ENCODE measurements around the gene GPR150. TPM values are rescaled to one million over a fixed set of nuclear protein-coding genes. Genes with fewer than 3 reads are reported as not detected.

GPR150 gene
- total RNA-seq (2014; rRNA removed; shearing (Covaris generic)) = not detected in 2 replicates

DNA sequence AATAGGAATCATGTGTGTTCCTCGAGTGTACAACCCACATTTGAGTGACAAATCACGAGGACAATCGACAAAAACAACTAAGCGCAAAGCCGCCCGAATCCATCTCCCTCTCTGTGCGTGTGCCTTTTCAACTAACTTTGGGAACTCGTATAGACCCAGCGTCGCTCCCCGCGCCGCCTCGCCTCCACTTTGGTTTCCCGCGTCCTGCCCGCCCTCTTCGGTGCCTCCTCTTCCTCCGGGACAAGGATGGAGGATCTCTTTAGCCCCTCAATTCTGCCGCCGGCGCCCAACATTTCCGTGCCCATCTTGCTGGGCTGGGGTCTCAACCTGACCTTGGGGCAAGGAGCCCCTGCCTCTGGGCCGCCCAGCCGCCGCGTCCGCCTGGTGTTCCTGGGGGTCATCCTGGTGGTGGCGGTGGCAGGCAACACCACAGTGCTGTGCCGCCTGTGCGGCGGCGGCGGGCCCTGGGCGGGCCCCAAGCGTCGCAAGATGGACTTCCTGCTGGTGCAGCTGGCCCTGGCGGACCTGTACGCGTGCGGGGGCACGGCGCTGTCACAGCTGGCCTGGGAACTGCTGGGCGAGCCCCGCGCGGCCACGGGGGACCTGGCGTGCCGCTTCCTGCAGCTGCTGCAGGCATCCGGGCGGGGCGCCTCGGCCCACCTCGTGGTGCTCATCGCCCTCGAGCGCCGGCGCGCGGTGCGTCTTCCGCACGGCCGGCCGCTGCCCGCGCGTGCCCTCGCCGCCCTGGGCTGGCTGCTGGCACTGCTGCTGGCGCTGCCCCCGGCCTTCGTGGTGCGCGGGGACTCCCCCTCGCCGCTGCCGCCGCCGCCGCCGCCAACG is at the start of gene GPR150:
TSS of gene GPR150 (plus strand) at position 58 of the 840 bp plus-strand sequence. CDS start at position 247, 189 bp downstream.
- DNase-seq (ENCODE audit: low spot score) = no peak

GRCh38 chr5:95572016-95572415 is 47.9 kb upstream of the GPR150 start:
- DNase-seq (ENCODE audit: low spot score) = no peak

DNA sequence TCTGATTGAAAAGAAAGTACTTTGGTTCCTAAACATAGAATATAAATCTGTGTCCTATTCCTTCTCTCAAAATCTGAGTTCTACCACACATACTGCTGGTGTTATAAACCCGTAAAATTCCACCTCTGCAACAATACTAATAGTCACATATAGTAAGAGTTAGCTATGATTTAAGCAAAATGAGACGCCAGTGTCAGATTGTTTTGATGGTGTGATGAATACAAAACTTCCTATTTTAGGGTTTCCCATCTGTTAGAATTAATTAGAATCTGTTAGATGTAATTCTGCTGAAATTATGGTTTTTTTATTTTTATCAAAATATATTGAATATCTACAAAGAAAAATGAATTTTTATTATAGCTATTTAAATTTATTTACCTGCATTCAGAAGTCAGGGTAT is 38.3 kb upstream of the GPR150 start:
- no peak for DNase-seq (ENCODE audit: low spot score)

DNA sequence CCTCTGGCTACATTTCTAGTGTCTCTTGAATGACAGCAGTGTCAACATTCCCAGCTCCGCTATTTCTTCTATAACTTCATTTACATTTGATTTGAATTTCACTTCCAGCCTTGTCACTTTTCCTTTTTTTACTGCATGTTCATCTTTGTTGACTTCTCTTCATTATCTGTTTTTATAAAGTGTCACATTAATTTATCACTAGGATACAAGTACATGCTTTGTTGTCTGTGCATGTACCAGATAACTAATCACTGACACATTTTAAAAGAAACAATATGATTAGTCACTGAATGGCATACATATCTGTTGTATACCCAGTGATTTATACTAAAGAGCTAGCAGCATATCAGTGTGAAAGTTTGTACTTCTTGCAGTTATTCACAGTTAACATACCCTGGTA is 35.9 kb upstream of the GPR150 start:
- DNase-seq (ENCODE audit: low spot score) = no peak

DNA sequence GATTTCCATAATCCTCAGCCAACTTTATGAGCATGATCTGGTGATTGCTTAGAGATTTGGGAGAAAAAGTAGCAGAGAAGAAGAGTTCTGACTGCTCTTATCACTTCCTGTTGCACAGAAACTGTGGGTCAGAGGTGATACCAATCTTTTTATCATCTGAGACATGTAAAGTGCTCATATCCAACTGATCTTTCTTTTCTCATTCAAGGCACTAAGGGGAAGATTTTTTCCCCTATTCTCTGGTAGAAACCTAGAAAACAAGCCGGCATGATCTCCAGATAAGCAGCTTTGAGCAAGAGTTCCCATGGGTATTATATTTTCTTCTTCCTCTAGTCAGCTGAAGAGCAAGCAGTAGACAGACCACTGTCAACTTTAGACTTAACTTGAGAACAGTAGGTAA is 29.0 kb upstream of the GPR150 start:
- DNase-seq (ENCODE audit: low spot score) = no peak

GRCh38 chr5:95591490-95591901 is 28.4 kb upstream of the GPR150 start:
- peak; percentile 41 for DNase-seq (ENCODE audit: low spot score)

GRCh38 chr5:95595289-95595931 is 24.5 kb upstream of the GPR150 start:
- DNase-seq (ENCODE audit: low spot score) = peak; percentile 15

- no peak for DNase-seq (ENCODE audit: low spot score)
Measured at GRCh38 chr5:95599252-95599651, 20.6 kb upstream of the GPR150 start.

DNA sequence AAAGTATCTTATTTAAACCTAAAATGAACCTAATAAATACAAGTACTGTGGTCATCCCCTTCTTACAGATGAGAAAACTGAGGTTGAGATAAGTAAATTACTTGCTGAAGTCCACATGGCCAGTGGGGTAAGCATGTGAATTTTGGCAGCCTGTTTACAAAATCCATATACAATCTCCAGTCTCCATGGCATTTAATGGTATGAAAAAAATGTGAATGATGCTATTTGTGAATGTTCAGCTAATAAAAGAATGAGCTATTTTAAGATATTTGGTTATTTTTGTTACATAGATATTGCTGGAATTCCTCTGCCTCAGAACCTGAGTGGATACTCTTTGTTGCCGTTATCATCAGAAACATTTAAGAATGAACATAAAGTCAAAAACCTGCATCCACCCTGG is 19.3 kb upstream of the GPR150 start:
- DNase-seq (ENCODE audit: low spot score) = no peak

DNA sequence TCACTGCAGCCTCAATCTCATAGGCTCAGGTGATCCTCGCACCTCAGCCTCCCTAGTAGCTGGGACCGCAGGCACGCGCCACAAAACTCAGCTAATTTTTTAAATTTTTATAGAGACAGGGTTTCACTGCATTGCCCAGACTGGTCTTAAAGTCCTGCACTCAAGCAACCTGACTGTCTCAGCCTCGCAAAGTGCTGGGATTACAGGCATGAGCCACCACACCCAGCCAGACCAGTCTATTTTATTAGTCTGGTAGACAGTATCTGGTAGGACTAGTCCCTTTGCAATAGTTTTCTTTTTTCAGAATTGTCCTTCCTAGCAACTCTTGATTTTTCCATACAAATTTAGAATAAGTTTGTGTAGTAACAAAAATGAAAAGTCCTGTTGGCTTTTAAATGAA is 14.1 kb upstream of the GPR150 start:
- DNase-seq (ENCODE audit: low spot score) = no peak

DNA sequence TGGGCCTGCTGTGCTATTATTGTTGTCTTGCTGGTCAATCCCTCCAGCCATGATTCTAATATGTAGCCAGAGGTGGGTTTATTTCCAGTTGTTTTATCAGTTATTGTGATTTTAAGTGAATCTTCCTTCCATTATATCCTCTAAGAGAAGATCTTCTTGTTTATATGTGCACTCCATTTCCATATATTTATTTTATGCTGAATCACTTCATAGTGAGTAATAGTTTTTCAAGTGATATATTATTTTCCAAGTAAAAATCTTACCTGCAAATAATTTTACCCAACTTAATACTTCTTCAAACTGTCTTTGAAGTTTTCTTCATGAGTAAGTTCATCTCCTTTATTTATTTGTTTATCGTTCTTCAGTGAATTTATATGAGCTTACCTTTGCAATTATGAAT is 13.5 kb upstream of the GPR150 start:
- no peak for DNase-seq (ENCODE audit: low spot score)

GRCh38 chr5:95609711-95610110 is 10.2 kb upstream of the GPR150 start:
- DNase-seq (ENCODE audit: low spot score) = no peak

DNA sequence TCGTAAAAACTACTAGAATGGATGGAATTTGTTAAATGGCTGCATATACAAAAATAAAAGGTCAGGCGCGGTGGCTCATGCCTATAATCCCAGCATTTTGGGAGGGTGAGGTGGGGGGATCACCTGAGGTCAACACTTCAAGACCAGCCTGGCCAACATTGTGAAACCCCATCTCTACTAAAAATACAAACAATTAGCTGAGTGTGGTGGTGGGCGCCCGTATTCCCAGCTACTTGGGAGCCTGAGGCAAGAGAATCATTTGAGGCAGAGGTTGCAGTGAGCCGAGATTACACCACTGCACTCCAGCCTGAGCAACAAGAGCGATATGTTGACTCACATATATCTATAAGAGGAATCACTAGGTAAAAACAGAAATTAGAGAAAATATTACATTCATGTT is 9.3 kb upstream of the GPR150 start:
- no peak for DNase-seq (ENCODE audit: low spot score)

- DNase-seq (ENCODE audit: low spot score) = no peak
Measured at GRCh38 chr5:95611396-95611795, 8.5 kb upstream of the GPR150 start.

GRCh38 chr5:95613514-95613913 is 6.4 kb upstream of the GPR150 start:
- DNase-seq (ENCODE audit: low spot score) = no peak

DNA sequence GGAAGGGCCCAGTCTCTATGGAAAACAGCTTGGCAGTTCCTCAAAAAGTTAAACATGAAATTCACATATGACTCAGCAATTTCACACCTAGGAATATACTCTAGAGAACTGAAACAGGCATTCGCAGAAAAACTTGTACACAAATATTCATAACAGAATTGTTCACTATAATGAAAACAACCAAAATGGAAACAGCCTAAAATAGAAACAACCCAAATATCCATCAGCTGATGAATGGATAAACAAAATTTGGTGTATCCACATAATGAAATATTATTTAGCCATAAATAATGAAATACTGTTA is 4.8 kb upstream of the GPR150 start:
- DNase-seq (ENCODE audit: low spot score) = no peak

DNA sequence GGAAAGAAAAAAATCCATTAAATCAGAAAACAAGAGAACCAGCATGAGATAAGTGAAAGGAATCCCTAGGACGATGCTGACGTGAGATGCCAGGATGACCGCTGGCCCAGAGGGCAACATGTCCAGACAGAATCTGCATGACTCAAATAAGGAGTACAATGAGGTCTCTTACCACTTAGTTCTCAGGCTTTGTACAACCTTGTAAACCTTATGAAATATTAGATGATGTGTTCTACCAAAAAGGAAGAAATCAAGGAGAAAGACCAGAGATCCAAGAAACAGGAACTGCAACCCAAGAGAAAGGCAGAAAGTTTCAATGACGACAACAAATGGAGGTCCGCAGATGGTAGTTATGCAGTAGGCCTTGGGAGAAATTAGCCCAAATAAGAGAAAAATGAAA is 2.8 kb upstream of the GPR150 start:
- no peak for DNase-seq (ENCODE audit: low spot score)

- peak; percentile 70 for DNase-seq (ENCODE audit: low spot score)
Measured at GRCh38 chr5:95619096-95619495, 791 bp upstream of the GPR150 start.

DNA sequence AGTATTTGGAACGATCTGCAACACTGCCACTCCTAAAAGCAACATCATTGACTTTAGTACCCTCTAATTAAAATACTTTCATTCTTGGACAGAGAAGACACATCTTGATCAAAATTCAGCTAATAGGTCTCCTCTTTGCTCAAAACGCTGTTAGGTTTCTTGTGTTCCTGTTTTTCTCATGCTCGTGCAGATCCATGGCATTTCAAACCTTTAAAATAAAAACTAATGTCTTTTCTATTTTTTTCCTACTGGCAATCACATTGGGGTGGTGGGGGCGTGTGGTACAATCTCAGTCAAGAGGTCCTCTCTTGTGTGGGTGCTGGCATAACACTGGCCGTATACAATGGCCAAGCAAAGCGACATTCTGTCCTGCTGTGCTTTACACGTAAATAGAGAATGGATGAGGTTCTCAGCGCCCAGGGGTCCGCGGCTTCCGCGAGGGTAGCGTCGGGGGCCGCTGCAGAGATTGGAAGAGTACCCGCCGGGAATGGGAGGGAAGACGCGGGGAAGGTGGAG is 315 bp upstream of the GPR150 start:
- no peak for DNase-seq (ENCODE audit: low spot score)

DNA sequence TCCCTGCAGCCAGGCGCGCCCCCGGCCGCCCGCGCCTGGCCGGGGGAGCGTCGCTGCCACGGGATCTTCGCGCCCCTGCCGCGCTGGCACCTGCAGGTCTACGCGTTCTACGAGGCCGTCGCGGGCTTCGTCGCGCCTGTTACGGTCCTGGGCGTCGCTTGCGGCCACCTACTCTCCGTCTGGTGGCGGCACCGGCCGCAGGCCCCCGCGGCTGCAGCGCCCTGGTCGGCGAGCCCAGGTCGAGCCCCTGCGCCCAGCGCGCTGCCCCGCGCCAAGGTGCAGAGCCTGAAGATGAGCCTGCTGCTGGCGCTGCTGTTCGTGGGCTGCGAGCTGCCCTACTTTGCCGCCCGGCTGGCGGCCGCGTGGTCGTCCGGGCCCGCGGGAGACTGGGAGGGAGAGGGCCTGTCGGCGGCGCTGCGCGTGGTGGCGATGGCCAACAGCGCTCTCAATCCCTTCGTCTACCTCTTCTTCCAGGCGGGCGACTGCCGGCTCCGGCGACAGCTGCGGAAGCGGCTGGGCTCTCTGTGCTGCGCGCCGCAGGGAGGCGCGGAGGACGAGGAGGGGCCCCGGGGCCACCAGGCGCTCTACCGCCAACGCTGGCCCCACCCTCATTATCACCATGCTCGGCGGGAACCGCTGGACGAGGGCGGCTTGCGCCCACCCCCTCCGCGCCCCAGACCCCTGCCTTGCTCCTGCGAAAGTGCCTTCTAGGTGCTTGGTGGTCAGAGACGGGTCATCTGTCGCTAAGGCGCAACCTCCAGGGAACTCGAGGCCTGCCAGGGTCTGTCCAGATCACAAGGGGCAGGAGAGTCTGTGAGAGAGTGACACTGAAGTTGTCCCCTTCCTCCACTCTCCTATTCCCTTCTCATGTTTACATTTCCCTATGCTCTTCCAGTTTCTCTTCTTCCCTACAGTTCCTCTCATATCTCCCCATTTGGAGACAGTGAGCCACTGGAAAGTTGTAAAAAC is 1.3 kb downstream of the GPR150 start:
- DNase-seq (ENCODE audit: low spot score) = no peak

- no peak for DNase-seq (ENCODE audit: low spot score)
Measured at GRCh38 chr5:95621839-95622629, 2.1 kb downstream of the GPR150 start.
